AG08396 (cell line): Measurements from ENCODE around the gene FYN.

Experiments used
- DNase-seq: peaks from one replicate; pipeline ENCODE4 v3.0.0; 2012; ENCODE audit warnings: low spot score, mixed read lengths

The FYN gene

GRCh38 chr6:111769365-111770152 lies 103.7 kb downstream of the FYN start:
- DNase-seq = no peak

DNA sequence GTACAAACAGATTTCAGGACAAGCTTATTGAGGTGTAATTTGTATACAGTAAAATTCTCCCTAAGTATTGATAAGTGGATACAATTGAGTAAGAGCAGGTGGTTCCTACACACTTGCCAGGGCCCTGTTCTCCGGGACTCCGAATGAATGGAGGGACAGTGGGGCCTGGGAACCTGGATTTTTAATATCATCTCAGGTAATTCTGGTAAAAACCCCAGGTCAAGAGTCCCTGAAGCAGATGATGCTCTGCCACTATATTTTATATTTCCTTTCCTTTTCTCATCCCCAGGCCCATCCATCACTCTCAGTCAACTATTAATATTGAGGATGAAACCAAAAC lies 104.9 kb downstream of the FYN start:
- DNase-seq = no peak

DNA sequence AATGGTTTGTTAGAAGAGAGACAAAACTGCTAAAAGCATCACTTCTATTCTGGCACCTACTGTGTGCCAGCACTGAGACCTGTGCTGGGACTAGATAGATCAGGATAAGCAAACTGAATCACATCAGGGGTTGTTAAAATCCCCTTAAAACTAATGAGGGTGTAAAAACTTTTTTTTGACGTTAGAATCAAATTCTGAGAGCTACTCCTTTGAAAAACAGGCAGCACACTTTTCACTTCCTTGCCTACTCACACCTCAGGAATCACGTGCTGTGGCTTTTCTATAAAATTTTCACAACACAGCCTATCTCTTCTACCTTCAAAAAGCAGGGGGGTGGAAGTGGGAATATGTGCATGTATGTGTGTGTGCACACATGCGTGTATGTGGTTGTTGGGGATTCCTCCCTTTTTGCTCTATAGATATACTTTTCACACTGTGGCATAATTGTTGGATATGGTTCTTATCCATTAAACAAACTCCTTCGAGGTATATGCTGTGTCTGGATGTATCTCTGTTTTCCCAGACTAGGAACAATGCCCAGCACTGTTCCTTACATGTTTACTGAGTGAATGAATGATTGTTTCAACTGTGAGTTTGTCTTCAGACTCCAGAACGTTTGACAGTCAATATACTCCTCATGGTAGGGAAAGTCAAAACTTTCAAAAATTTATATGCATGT lies 105.4 kb downstream of the FYN start:
- no peak for DNase-seq

DNA sequence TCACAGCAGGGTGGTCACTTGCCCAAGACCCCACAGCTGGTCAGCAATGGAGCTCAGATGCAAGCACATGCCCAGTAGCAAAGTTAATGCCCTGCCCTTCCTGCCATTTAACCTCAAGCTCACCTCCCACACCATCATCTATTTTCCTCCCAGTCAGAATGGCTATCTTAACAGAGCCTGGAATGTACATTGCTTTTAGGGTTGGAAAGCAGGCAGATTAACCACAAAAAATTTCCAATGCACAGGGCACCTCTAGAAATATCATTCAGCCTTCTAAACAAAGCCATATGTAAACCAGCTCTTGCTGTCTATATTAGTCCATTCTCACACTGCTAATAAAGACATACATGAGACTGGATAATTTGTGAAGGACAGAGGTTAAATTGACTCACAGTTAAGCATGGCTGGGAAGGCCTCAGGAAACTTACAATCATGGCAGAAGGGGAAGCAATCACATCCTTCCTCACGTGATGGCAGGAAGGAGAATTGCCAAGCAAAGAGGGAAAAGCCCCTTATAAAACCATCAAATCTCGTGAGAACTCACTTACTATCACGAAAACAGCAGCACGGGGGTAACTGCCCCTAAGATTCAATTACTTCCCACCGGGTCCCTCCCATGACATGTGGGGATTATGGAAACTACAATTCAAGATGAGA lies 106.9 kb downstream of the FYN start:
- DNase-seq = no peak

- no peak for DNase-seq
These were observed 107.5 kb downstream of the FYN start for GRCh38 chr6:111765763-111766162.

GRCh38 chr6:111764238-111765175 lies 108.7 kb downstream of the FYN start:
- DNase-seq = no peak

- no peak for DNase-seq
These were observed 109.9 kb downstream of the FYN start for GRCh38 chr6:111763381-111763780.

- no peak for DNase-seq
These were observed 111.4 kb downstream of the FYN start for GRCh38 chr6:111761783-111762312.

GRCh38 chr6:111761212-111761611 lies 112.0 kb downstream of the FYN start:
- no peak for DNase-seq

- peak; percentile 21 for DNase-seq
These were observed 113.1 kb downstream of the FYN start for GRCh38 chr6:111759836-111760785.

- DNase-seq = no peak
These were observed 113.9 kb downstream of the FYN start for GRCh38 chr6:111759331-111759835.

GRCh38 chr6:111758608-111759329 lies 114.5 kb downstream of the FYN start:
- DNase-seq = no peak

DNA sequence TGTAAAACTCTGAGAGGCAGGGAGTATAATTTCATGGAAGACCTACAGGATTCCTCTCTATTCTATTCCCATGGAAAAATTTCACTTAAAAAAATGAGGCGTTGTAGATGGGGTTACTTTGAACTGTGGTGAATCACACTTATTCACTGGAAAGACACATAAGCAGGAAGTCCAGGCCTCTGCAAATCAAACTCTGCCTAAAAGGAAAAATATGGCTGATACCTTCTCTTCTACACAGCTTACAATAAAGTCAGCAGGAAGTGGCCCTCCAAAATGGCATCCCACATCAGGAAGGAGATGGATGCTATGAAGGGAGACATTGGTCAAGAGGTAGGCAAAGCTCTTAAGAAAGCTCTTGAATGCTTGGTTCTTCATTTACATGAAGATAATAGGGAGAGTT lies 115.9 kb downstream of the FYN start:
- DNase-seq = no peak

DNA sequence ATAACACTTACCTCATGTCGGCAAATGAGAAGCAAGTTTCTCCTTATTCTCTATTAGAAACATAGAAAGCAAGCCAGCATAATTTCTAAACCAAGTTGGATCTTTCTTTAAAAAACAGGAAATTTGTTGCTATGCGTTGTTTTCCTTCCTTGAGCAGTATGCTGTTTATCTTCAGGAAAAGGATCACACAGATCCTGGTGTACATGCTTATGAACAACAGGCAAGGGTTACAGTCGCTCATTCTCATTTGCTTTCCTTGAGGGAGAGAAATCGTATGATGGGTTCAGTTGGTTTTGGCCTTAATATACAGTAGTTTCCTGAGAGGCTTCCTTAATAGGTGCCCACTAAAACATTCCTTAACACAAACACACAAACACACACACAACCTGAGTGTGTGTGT lies 118.8 kb downstream of the FYN start:
- no peak for DNase-seq

DNA sequence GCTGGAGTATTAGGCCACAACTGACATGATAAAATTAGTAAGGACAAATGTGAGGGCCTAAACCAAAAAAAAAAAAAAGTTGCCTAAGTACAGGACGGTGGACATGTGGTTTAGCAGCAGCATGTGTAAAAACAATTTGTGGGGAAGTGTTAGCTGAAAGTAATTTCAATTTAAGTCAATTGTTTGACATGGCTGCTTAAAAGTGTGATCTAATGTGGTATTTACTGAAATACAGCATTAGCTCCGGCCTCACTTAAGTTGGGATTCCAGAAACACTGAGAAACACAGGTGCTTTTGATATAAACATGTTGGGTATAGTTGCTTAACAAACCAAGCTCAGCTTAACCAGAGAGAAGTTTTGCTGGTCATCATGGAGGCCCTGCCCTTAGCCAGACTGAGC lies 119.7 kb downstream of the FYN start:
- no peak for DNase-seq

DNA sequence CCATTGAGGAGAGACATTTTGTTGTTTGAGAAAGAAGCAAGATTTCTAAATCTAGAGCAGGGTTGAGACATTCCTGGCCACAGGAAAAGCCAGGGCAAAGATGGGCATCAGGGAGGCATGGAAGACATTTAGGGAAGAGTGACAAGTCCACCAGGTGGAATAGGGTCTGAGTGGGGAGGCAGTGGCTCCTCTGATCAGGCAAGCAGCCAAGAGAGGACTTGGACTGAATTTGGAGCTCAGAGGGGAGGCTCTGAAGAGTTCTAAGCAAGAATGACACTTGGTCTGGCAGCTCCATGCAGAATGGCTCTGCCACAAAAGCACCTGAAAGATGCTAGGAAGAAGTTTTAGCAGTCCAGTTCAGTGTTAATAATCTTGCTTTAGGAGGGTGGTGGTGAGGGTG lies 120.8 kb downstream of the FYN start:
- DNase-seq = no peak

GRCh38 chr6:111750753-111751673 lies 122.2 kb downstream of the FYN start:
- DNase-seq = no peak

- no peak for DNase-seq
These were observed 123.1 kb downstream of the FYN start for GRCh38 chr6:111750153-111750552.

- DNase-seq = no peak
These were observed 125.0 kb downstream of the FYN start for GRCh38 chr6:111748231-111748647.
